ENCODE results near the gene CDC42EP5. TPM values are rescaled to one million over a fixed set of nuclear protein-coding genes. Genes with fewer than 3 reads are reported as not detected.

Gene CDC42EP5
- total and polyA plus RNA-seq, 2 donors from 2014 or later: 19.3 to 29.9 TPM

- H3K9me3 ChIP-seq (ENCODE audit: control insufficient read depth in 2 of 3, insufficient read depth in 1 of 3, low read length in 3 of 3): no peaks in the 10 kb centered on the region
- no peak for FAIRE-seq
- H3K4me1 ChIP-seq (ENCODE audit: control insufficient read depth in 2 of 3, insufficient read depth in 2 of 3, low read depth in 1 of 3, low read length in 3 of 3): no peaks in the 10 kb centered on the region
- no peak overlapping the region for H3K27ac ChIP-seq (ENCODE audit: low read depth in 2 of 2, low read length in 2 of 2)
- H3K4me3 ChIP-seq (ENCODE audit: low read length in 3 of 3): no peak overlapping the region
- intact Hi-C loops (cut with DNase I): no loop called here
- peak; percentile 48 to 91 (median 67) for DNase-seq
- H3K36me3 ChIP-seq (ENCODE audit: control insufficient read depth in 2 of 3, insufficient read depth in 3 of 3, low read length in 3 of 3): no peaks in the 10 kb centered on the region
- TF ChIP-seq CTCF (IDR thresholded peaks at IDR 0.05; ENCODE audit: borderline replicate concordance, extremely low read depth, insufficient read depth): peak; percentile 30
- H3K27me3 ChIP-seq (ENCODE audit: control insufficient read depth, insufficient read depth, low read length): no peaks in the 10 kb centered on the region
- no peak overlapping the region for H3K9ac ChIP-seq (ENCODE audit: low read length in 3 of 3)
Measured at GRCh38 chr19:54481326-54481930, 8.3 kb upstream of the CDC42EP5 start.

GRCh38 chr19:54480051-54480450 is 7.0 kb upstream of the CDC42EP5 start:
- Histone ChIP-seq H3K4me3 (ENCODE audit: low read length in 3 of 3) (no peak overlapping the region), H3K36me3 (ENCODE audit: control insufficient read depth in 2 of 3, insufficient read depth in 3 of 3, low read length in 3 of 3) (no peaks in the 10 kb centered on the region), H3K9ac (ENCODE audit: low read length in 3 of 3) (no peak overlapping the region), H3K27me3 (ENCODE audit: control insufficient read depth, insufficient read depth, low read length) (no peaks in the 10 kb centered on the region), H3K4me1 (ENCODE audit: control insufficient read depth in 2 of 3, insufficient read depth in 2 of 3, low read depth in 1 of 3, low read length in 3 of 3) (no peaks in the 10 kb centered on the region), H3K27ac (ENCODE audit: low read depth in 2 of 2, low read length in 2 of 2) (no peak overlapping the region), H3K9me3 (ENCODE audit: control insufficient read depth in 2 of 3, insufficient read depth in 1 of 3, low read length in 3 of 3) (no peaks in the 10 kb centered on the region)
- FAIRE-seq (no peak), DNase-seq (no peak)
- TF ChIP-seq CTCF (IDR thresholded peaks at IDR 0.05; ENCODE audit: borderline replicate concordance, extremely low read depth, insufficient read depth): no peak
- intact Hi-C loops (cut with DNase I): no loop called here

- H3K4me1 ChIP-seq (ENCODE audit: control insufficient read depth in 2 of 3, insufficient read depth in 2 of 3, low read depth in 1 of 3, low read length in 3 of 3): peaks cover 0 to under 1% (median 0%) of the 10 kb centered on the region in 3 donors
- FAIRE-seq (no peak), DNase-seq (peak; percentile 3 to 89 (median 60))
- H3K27ac ChIP-seq (ENCODE audit: low read depth in 2 of 2, low read length in 2 of 2): no peak overlapping the region
- no peak overlapping the region for H3K9ac ChIP-seq (ENCODE audit: low read length in 3 of 3)
- TF ChIP-seq CTCF (IDR thresholded peaks at IDR 0.05; ENCODE audit: borderline replicate concordance, extremely low read depth, insufficient read depth): peak; percentile 39
- no peaks in the 10 kb centered on the region for H3K36me3 ChIP-seq (ENCODE audit: control insufficient read depth in 2 of 3, insufficient read depth in 3 of 3, low read length in 3 of 3)
- no peaks in the 10 kb centered on the region for H3K27me3 ChIP-seq (ENCODE audit: control insufficient read depth, insufficient read depth, low read length)
- no peak overlapping the region for H3K4me3 ChIP-seq (ENCODE audit: low read length in 3 of 3)
- intact Hi-C loops (cut with DNase I): no loop called here
- no peaks in the 10 kb centered on the region for H3K9me3 ChIP-seq (ENCODE audit: control insufficient read depth in 2 of 3, insufficient read depth in 1 of 3, low read length in 3 of 3)
Measured at GRCh38 chr19:54478677-54479266, 5.7 kb upstream of the CDC42EP5 start.
